PC-3 (cell line): Measurements from ENCODE around the gene ZNF614.

Experiments
- CTCF ChIP-seq: fragments of 300-600 bp; sonication (generic); conservative IDR thresholded peaks from 2 replicates; pipeline ENCODE4 v1.5.1; 2017; ENCODE audit warnings: antibody characterized with exemption, low read depth, mild to moderate bottlenecking, low read length
- EZH2 ChIP-seq: fragments of 300-600 bp; sonication (generic); IDR thresholded peaks from one replicate; pipeline ENCODE4 v1.6.1; 2017; ENCODE audit warnings: antibody characterized with exemption, mild to moderate bottlenecking, low read length; ENCODE audit not compliant: unreplicated experiment
- EZH2phosphoT487 ChIP-seq: fragments of 300-600 bp; sonication (generic); IDR thresholded peaks from 2 replicates; pipeline ENCODE4 v1.6.1; 2018; ENCODE audit warnings: mild to moderate bottlenecking, antibody characterized with exemption, low read length, borderline replicate concordance

- no peak for TF ChIP-seq CTCF
- no peak for TF ChIP-seq EZH2
- TF ChIP-seq EZH2phosphoT487: no peak
These were observed 37.2 kb upstream of the ZNF614 start for GRCh38 chr19:52065399-52065798.
